Smooth muscle cell (in vitro differentiated cells): ENCODE data around the gene BTK. TPM values are rescaled to one million over a fixed set of nuclear protein-coding genes. Genes with fewer than 3 reads are reported as not detected.

Experiments
- DNase-seq: peaks from one replicate; lab custom pipeline; 2025; ENCODE audit not compliant: unreplicated experiment; lab: John Stamatoyannopoulos, UW
- H2AFZ ChIP-seq: fragments of 200-600 bp; sonication (generic); 2 replicates; pipeline ENCODE4 v1.6.0; 2016; ENCODE audit warnings: antibody characterized with exemption, low read depth, mild to moderate bottlenecking
- H3F3A ChIP-seq: fragments of 200-600 bp; sonication (generic); 2 replicates; pipeline ENCODE4 v1.6.0; 2017; ENCODE audit warnings: antibody characterized with exemption, low read depth
- H3K27ac ChIP-seq: fragments of 200-600 bp; sonication (generic); 2 replicates; pipeline ENCODE4 v1.5.1; 2016; ENCODE audit warnings: low read depth, mild to moderate bottlenecking
- H3K27me3 ChIP-seq: fragments of 200-600 bp; sonication (generic); 2 replicates; pipeline ENCODE4 v1.6.1; 2016; ENCODE audit warnings: low read depth, mild to moderate bottlenecking
- H3K36me3 ChIP-seq: fragments of 200-600 bp; sonication (generic); 2 replicates; pipeline ENCODE4 v1.5.1; 2016; ENCODE audit warnings: low read depth
- H3K4me1 ChIP-seq: fragments of 200-600 bp; sonication (generic); 2 replicates; pipeline ENCODE4 v1.5.1; 2016; ENCODE audit warnings: low read depth
- H3K4me2 ChIP-seq: fragments of 200-600 bp; sonication (generic); 2 replicates; pipeline ENCODE4 v1.6.0; 2016; ENCODE audit warnings: mild to moderate bottlenecking
- H3K4me3 ChIP-seq: fragments of 200-600 bp; sonication (generic); 2 replicates; pipeline ENCODE4 v1.5.1; 2016; ENCODE audit warnings: mild to moderate bottlenecking
- H3K79me2 ChIP-seq: fragments of 200-600 bp; sonication (generic); 2 replicates; pipeline ENCODE4 v1.6.0; 2016; ENCODE audit warnings: low read depth, mild to moderate bottlenecking
- H3K9ac ChIP-seq: fragments of 200-600 bp; sonication (generic); 2 replicates; pipeline ENCODE4 v1.6.0; 2016; ENCODE audit warnings: low read depth
- H3K9me3 ChIP-seq: fragments of 200-600 bp; sonication (generic); replicated peaks from 2 replicates; pipeline ENCODE4 v1.5.1; 2016; ENCODE audit warnings: low read depth
- H4K20me1 ChIP-seq: fragments of 200-600 bp; sonication (generic); 2 replicates; pipeline ENCODE4 v1.6.0; 2016; ENCODE audit warnings: low read depth
- CTCF ChIP-seq: fragments of 200-600 bp; sonication (generic); IDR thresholded peaks from 2 replicates; pipeline ENCODE4 v1.5.1; 2017; ENCODE audit warnings: borderline replicate concordance, mild to moderate bottlenecking, antibody characterized with exemption; ENCODE audit not compliant: insufficient read depth, poor library complexity, severe bottlenecking
- WGBS: methylation state at CpG from one replicate; pipeline ENCODE4 v1.1.7; 2016; ENCODE audit warnings: low lambda C conversion rate; 5-methylcytosine and 5-hydroxymethylcytosine counted together
- polyA plus RNA-seq: library from polyadenylated mRNA; unstranded; fragments of >200 nt; fragmentation: Nextera tagmentation; extraction: Ambion mirVana; gene quantifications from 2 replicates; pipeline ENCODE4 v1.2.1, GENCODE V29; 2016
- total RNA-seq: library from RNA; depleted of rRNA; stranded (reverse); fragments of >200 nt; gene quantifications from 2 replicates; pipeline ENCODE4 v1.2.3, GENCODE V29; 2014

Gene BTK
- total and polyA plus RNA-seq, 2 experiments from 2014 or later: 0.72 TPM; not detected in 1

GRCh38 chrX:101398694-101399093 is 12.7 kb upstream of the BTK start:
- no peak overlapping the region for H2AFZ ChIP-seq
- TF ChIP-seq CTCF: no peak
- no peak overlapping the region for H3K9ac ChIP-seq
- no peaks in the 10 kb centered on the region for H3K27me3 ChIP-seq
- H3K4me3 ChIP-seq: no peak overlapping the region
- no peaks in the 10 kb centered on the region for H3K36me3 ChIP-seq
- DNase-seq: no peak
- WGBS: 82% methylated on average over 4 of the region's 4 CpGs
- no peak overlapping the region for H3K4me2 ChIP-seq
- no peaks in the 10 kb centered on the region for H3F3A ChIP-seq
- no peaks in the 10 kb centered on the region for H3K4me1 ChIP-seq
- peaks cover 10% of the 10 kb centered on the region for H4K20me1 ChIP-seq
- H3K9me3 ChIP-seq: no peaks in the 10 kb centered on the region
- H3K27ac ChIP-seq: no peak overlapping the region
- no peaks in the 10 kb centered on the region for H3K79me2 ChIP-seq

GRCh38 chrX:101397779-101398178 is 11.8 kb upstream of the BTK start:
- no peaks in the 10 kb centered on the region for H3K4me1 ChIP-seq
- peak overlapping the region; percentile 35 for H3K27ac ChIP-seq
- no peak overlapping the region for H3K9ac ChIP-seq
- H3K27me3 ChIP-seq: no peaks in the 10 kb centered on the region
- no peak for DNase-seq
- H3K79me2 ChIP-seq: no peaks in the 10 kb centered on the region
- no peaks in the 10 kb centered on the region for H3K36me3 ChIP-seq
- H3K4me3 ChIP-seq: no peak overlapping the region
- no peak overlapping the region for H3K4me2 ChIP-seq
- TF ChIP-seq CTCF: no peak
- 60% methylated on average over 4 of the region's 4 CpGs for WGBS
- peaks cover 10% of the 10 kb centered on the region for H4K20me1 ChIP-seq
- H3K9me3 ChIP-seq: no peaks in the 10 kb centered on the region
- no peak overlapping the region for H2AFZ ChIP-seq
- no peaks in the 10 kb centered on the region for H3F3A ChIP-seq

GRCh38 chrX:101395789-101396188 is 9.8 kb upstream of the BTK start:
- H3K4me3 ChIP-seq: no peak overlapping the region
- DNase-seq: no peak

More at GRCh38 chrX:101395789-101396188, 9.8 kb upstream of the BTK start:
- 83% methylated on average over 1 of the region's 1 CpG for WGBS
- Histone ChIP-seq H3K9me3 (no peaks in the 10 kb centered on the region), H3K4me1 (no peaks in the 10 kb centered on the region), H3K27ac (no peak overlapping the region), H3F3A (no peaks in the 10 kb centered on the region), H3K27me3 (no peaks in the 10 kb centered on the region), H3K36me3 (no peaks in the 10 kb centered on the region), H3K4me2 (no peak overlapping the region), H2AFZ (no peak overlapping the region), H3K9ac (no peak overlapping the region), H3K79me2 (peaks cover 7% of the 10 kb centered on the region), H4K20me1 (peaks cover 14% of the 10 kb centered on the region)
- no peak for TF ChIP-seq CTCF
